BLaER1 treated with 17β-estradiol and CSF1 and Interleukin-3, amounts not matched to agents 10 nM and 100 nM (cell line): ENCODE measurements around the gene GRIA4.

ENCODE experiments used
- H3K27ac ChIP-seq, 11 experiments: shearing (Covaris generic); formaldehyde crosslinking; 2 replicates each; pipeline ENCODE4 v1.8.1; 2022
- H3K27me3 ChIP-seq, 11 experiments: shearing (Covaris generic); formaldehyde crosslinking; 2 replicates each; pipeline ENCODE4 v1.8.1; 2022
- H3K36me3 ChIP-seq, 11 experiments: shearing (Covaris generic); formaldehyde crosslinking; 2 replicates each; pipeline ENCODE4 v1.8.1; 2022
- H3K4me1 ChIP-seq, 10 experiments: shearing (Covaris generic); formaldehyde crosslinking; 2 replicates each; pipeline ENCODE4 v1.8.1; 2022
- H3K4me2 ChIP-seq, 11 experiments: shearing (Covaris generic); formaldehyde crosslinking; 2 replicates each; pipeline ENCODE4 v1.8.1; 2022
- H3K4me3 ChIP-seq, 10 experiments: shearing (Covaris generic); formaldehyde crosslinking; 2 replicates each; pipeline ENCODE4 v1.8.1; 2022
- H3K9ac ChIP-seq, 11 experiments: shearing (Covaris generic); formaldehyde crosslinking; 2 replicates each; pipeline ENCODE4 v1.8.1; 2022
- H3K9me3 ChIP-seq, 11 experiments: shearing (Covaris generic); formaldehyde crosslinking; replicated peaks in 1 of 11; 2 replicates each; pipeline ENCODE4 v1.8.1; 2022
- H4K20me1 ChIP-seq, 11 experiments: shearing (Covaris generic); formaldehyde crosslinking; 2 replicates each; pipeline ENCODE4 v1.8.1; 2022
- Cebpa-rat ChIP-seq, 11 experiments: shearing (Covaris generic); IDR thresholded peaks; 2 replicates each; pipeline ENCODE4 v1.8.1; 2022

Gene GRIA4

GRCh38 chr11:105603156-105603555 is 6.7 kb upstream of the GRIA4 start:
- Histone ChIP-seq H3K9me3 (peaks cover 0 to 7% (median 0%) of the 10 kb centered on the region in 11 experiments; a peak in 1 of 22 replicates), H3K4me2 (no peak overlapping the region), H3K27me3 (no peaks in the 10 kb centered on the region), H3K4me1 (no peaks in the 10 kb centered on the region), H4K20me1 (no peaks in the 10 kb centered on the region), H3K9ac (no peak overlapping the region), H3K4me3 (no peak overlapping the region), H3K36me3 (no peaks in the 10 kb centered on the region), H3K27ac (no peak overlapping the region)
- TF ChIP-seq Cebpa-rat (IDR thresholded peaks at IDR 0.05), result no peak

DNA sequence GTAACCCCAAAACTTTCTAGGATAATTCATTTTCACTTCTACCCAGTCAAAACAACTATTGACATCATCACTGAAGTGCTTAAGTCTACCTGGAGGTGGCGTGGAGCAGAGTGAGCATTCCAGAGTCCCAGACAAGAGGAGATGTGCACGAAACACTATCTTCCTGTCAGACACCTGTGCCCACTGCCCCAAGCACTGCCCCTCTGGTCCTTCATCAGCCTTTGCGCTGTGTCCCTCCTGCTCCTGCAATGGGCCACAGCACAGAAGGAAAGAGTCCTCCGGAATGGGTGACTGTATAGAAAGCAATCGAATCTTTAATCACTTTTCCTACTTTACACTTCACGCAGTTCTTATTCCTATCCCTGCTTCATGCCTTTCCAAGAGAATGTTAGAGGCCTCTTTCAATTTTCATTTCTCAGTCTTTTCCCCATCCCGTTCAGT is 512 bp upstream of the GRIA4 start:
- H3K4me2 ChIP-seq, result no peak overlapping the region
- TF ChIP-seq Cebpa-rat (IDR thresholded peaks at IDR 0.05), result no peak
- no peak overlapping the region for H3K4me3 ChIP-seq
- no peaks in the 10 kb centered on the region for H3K27me3 ChIP-seq
- H3K4me1 ChIP-seq, result peaks cover 0 to 16% (median 0%) of the 10 kb centered on the region in 10 experiments; a peak in 4 of 20 replicates
- peaks cover 0 to 9% (median 0%) of the 10 kb centered on the region in 11 experiments; a peak in 4 of 22 replicates for H3K9me3 ChIP-seq
- no peaks in the 10 kb centered on the region for H4K20me1 ChIP-seq
- H3K9ac ChIP-seq, result no peak overlapping the region
- no peak overlapping the region for H3K27ac ChIP-seq
- H3K36me3 ChIP-seq, result no peaks in the 10 kb centered on the region

DNA sequence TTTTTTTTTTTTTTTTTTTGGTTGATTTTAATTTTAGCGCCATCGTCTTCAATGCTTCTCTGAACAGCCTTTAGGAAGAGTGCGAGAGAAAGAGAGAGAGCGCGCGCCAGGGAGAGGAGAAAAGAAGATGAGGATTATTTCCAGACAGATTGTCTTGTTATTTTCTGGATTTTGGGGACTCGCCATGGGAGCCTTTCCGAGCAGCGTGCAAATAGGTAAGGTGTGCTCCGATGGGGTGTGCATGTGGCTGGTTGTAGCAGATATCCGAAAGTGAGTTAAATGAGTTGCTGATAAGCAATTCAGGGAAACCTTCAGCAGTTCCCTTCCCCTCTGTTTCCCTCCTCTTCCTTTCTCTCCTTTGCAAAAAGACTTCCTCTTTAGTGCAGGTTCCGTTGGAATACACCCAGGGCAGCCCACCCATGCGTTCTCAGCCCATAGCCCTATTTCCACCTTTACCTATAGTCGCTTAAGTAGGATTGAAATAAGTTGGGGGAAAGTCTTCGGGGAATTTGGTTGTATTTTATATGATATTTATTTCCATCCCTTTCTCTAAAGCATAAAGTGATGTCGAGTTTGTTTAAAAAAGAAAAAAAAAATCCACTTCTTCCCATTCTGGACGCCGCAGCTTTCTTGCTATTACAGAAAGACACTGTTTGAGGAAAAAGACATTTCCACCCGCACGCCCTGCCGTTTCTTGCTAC is 1.1 kb downstream of the GRIA4 start:
- no peak for TF ChIP-seq Cebpa-rat (IDR thresholded peaks at IDR 0.05)
- no peaks in the 10 kb centered on the region for H3K36me3 ChIP-seq
- H3K27me3 ChIP-seq, result no peaks in the 10 kb centered on the region
- peak overlapping the region in 2 of 11 experiments; percentile 49 to 57; a peak in 2 of 22 replicates for H3K4me2 ChIP-seq
- H3K9me3 ChIP-seq, result peaks cover 0 to 9% (median 0%) of the 10 kb centered on the region in 11 experiments; a peak in 3 of 22 replicates
- no peak overlapping the region for H3K4me3 ChIP-seq
- H3K4me1 ChIP-seq, result peaks cover 0 to 16% (median 0%) of the 10 kb centered on the region in 10 experiments; a peak in 4 of 20 replicates
- H4K20me1 ChIP-seq, result no peaks in the 10 kb centered on the region
- no peak overlapping the region for H3K9ac ChIP-seq
- H3K27ac ChIP-seq, result no peak overlapping the region

DNA sequence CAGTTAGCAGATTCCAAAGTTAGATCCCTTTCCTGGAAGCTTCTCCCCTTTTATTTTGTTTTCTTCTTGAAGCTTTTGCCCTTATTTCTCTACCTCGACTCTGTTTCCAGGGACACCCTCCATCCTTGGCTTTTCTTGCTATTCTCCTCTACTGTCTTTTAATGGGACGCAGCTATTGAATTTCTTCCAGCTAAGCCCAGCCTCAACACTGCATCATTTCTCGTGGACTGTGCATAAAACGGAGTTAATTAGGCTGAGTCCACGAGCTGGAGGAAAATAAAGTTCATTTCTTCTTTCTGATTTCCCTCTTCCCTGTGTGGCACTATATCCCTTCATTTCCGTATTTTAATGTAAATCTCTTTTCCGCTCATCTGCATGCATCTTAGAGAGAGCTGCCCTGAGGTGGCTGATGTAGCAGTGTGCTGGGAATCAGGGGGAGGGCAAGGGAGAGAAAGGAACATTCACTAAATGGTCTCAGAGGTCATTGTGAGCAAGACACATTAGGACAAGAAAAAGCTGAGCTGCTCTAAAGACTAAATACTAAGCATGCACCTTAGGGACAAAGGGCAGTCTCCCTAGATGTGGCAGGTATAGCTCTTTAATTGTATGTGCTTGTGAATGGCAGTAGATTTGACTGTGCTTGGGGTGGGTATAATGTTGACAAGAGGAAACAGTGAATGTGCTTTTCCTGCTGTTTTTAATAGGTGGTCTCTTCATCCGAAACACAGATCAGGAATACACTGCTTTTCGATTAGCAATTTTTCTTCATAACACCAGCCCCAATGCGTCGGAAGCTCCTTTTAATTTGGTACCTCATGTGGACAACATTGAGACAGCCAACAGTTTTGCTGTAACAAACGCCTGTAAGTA is 1.9 kb downstream of the GRIA4 start:
- peak overlapping the region in 2 of 11 experiments; percentile 49 to 57; a peak in 4 of 22 replicates for H3K4me2 ChIP-seq
- H3K9me3 ChIP-seq, result peaks cover 0 to 9% (median 0%) of the 10 kb centered on the region in 11 experiments; a peak in 3 of 22 replicates
- H3K36me3 ChIP-seq, result no peaks in the 10 kb centered on the region
- no peak overlapping the region for H3K9ac ChIP-seq
- H3K4me3 ChIP-seq, result no peak overlapping the region
- H4K20me1 ChIP-seq, result no peaks in the 10 kb centered on the region
- H3K27me3 ChIP-seq, result no peaks in the 10 kb centered on the region
- H3K27ac ChIP-seq, result peak overlapping the region in 1 of 11 experiments; percentile 3; a peak in 1 of 22 replicates
- H3K4me1 ChIP-seq, result peaks cover 0 to 16% (median 0%) of the 10 kb centered on the region in 10 experiments; a peak in 4 of 20 replicates
- no peak for TF ChIP-seq Cebpa-rat (IDR thresholded peaks at IDR 0.05)

DNA sequence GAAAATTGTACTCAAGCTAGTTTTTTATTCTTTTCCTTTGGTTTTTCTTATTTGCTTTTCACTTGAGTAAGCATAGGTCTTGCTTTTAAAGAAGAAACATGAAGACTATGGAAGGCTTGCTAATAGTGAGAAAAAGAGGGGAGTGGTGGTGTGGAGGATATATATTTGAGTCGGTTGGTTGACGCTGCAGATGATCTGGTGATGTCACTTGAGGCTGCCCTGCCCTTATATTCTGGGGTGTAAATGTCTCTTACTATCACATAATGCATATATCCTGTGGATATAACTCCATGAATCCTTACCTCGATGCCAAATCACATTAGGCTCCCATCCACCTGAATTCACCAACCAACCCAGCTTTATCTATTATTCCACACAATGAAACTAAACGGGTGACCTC is 2.9 kb downstream of the GRIA4 start:
- Histone ChIP-seq H3K9ac (no peak overlapping the region), H3K27me3 (no peaks in the 10 kb centered on the region), H3K27ac (peak overlapping the region in 1 of 11 experiments; percentile 3; a peak in 1 of 22 replicates), H3K4me1 (peaks cover 0 to 16% (median 0%) of the 10 kb centered on the region in 10 experiments; a peak in 4 of 20 replicates), H4K20me1 (no peaks in the 10 kb centered on the region), H3K36me3 (no peaks in the 10 kb centered on the region), H3K4me2 (peak overlapping the region in 1 of 11 experiments; percentile 21; a peak in 1 of 22 replicates), H3K9me3 (peaks cover 0 to 9% (median 0%) of the 10 kb centered on the region in 11 experiments; a peak in 3 of 22 replicates), H3K4me3 (no peak overlapping the region)
- TF ChIP-seq Cebpa-rat (IDR thresholded peaks at IDR 0.05), result no peak

- Histone ChIP-seq H3K27me3 (no peaks in the 10 kb centered on the region), H3K4me1 (peaks cover 0 to 16% (median 0%) of the 10 kb centered on the region in 10 experiments; a peak in 4 of 20 replicates), H3K9me3 (peaks cover 0 to 9% (median 0%) of the 10 kb centered on the region in 11 experiments; a peak in 3 of 22 replicates), H3K27ac (no peak overlapping the region), H3K9ac (no peak overlapping the region), H3K36me3 (no peaks in the 10 kb centered on the region), H4K20me1 (no peaks in the 10 kb centered on the region), H3K4me3 (no peak overlapping the region), H3K4me2 (no peak overlapping the region)
- TF ChIP-seq Cebpa-rat (IDR thresholded peaks at IDR 0.05), result no peak
These were observed 3.3 kb downstream of the GRIA4 start for GRCh38 chr11:105613183-105613582.

GRCh38 chr11:105618343-105618955 is 8.6 kb downstream of the GRIA4 start:
- no peaks in the 10 kb centered on the region for H3K36me3 ChIP-seq
- H3K27ac ChIP-seq, result no peak overlapping the region
- no peak overlapping the region for H3K4me3 ChIP-seq
- H3K4me2 ChIP-seq, result no peak overlapping the region
- H3K27me3 ChIP-seq, result no peaks in the 10 kb centered on the region
- H3K9me3 ChIP-seq, result no peaks in the 10 kb centered on the region
- no peak overlapping the region for H3K9ac ChIP-seq
- TF ChIP-seq Cebpa-rat (IDR thresholded peaks at IDR 0.05), result no peak
- no peaks in the 10 kb centered on the region for H4K20me1 ChIP-seq
- H3K4me1 ChIP-seq, result no peaks in the 10 kb centered on the region

DNA sequence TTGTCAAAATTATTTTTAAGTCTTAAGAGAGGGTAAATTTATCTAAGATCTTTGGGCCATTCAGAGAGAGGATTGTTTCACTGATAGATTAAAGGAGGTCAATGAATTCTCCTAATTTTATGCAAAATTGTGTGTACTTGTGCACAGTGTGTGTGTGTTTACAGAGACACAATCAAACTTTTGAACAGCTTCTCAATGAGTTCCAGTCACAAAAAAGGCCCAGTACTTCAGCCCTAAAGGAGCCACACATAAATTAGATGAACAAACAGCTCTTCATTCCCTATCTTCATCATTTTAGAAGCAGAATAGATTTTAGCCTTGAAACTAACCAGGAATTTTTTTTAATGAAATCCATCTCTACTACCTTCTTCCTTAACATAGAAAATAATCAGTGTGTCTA is 9.7 kb downstream of the GRIA4 start:
- no peak overlapping the region for H3K27ac ChIP-seq
- TF ChIP-seq Cebpa-rat (IDR thresholded peaks at IDR 0.05), result no peak
- no peaks in the 10 kb centered on the region for H3K27me3 ChIP-seq
- H3K9ac ChIP-seq, result no peak overlapping the region
- H3K9me3 ChIP-seq, result no peaks in the 10 kb centered on the region
- H3K36me3 ChIP-seq, result no peaks in the 10 kb centered on the region
- H3K4me1 ChIP-seq, result no peaks in the 10 kb centered on the region
- H3K4me3 ChIP-seq, result no peak overlapping the region
- H3K4me2 ChIP-seq, result no peak overlapping the region
- no peaks in the 10 kb centered on the region for H4K20me1 ChIP-seq

- H3K4me1 ChIP-seq, result no peaks in the 10 kb centered on the region
- H3K4me3 ChIP-seq, result no peak overlapping the region
- TF ChIP-seq Cebpa-rat (IDR thresholded peaks at IDR 0.05), result no peak
- no peaks in the 10 kb centered on the region for H3K36me3 ChIP-seq
- H4K20me1 ChIP-seq, result no peaks in the 10 kb centered on the region
- no peaks in the 10 kb centered on the region for H3K27me3 ChIP-seq
- no peak overlapping the region for H3K9ac ChIP-seq
- no peaks in the 10 kb centered on the region for H3K9me3 ChIP-seq
- no peak overlapping the region for H3K4me2 ChIP-seq
- H3K27ac ChIP-seq, result no peak overlapping the region
These were observed 12.1 kb downstream of the GRIA4 start for GRCh38 chr11:105622016-105622415.
